IMR-90 (cell line): Measurements from ENCODE around the gene DOCK2. TPM values are rescaled to one million over a fixed set of nuclear protein-coding genes. Genes with fewer than 3 reads are reported as not detected.

Source experiments
- ATAC-seq: fragments of 200-7000 bp; cut with Tn5 transposase; 2 replicates; pipeline ENCODE4 v1.9.1; 2020; ENCODE audit warnings: low read depth, mild to moderate bottlenecking, moderate library complexity
- BruUV-seq: library from RNA; stranded (reverse); fragments of 400-500 nt; replicated peaks from 2 replicates; lab custom pipeline; 2021; lab: Mats Ljungman, UMichigan
- CTCF ChIA-PET: fragments of 300-600 bp; formaldehyde crosslinking; extraction: SDS; loops from one replicate; lab custom pipeline; 2021; ENCODE audit warnings: antibody characterized with exemption; lab: Yijun Ruan, JAX
- POLR2A ChIA-PET: fragments of 300-600 bp; sonication (Branson Sonifier 250); formaldehyde crosslinking; loops from one replicate; lab custom pipeline; 2022; ENCODE audit warnings: antibody characterized with exemption; ENCODE audit not compliant: unreplicated experiment; lab: Charles Lee
- DNase-seq: peaks from one replicate; pipeline ENCODE4 v3.0.0; 2013
- H2AFZ ChIP-seq: replicated peaks from 2 replicates; pipeline ENCODE3; 2013; ENCODE audit warnings: low read length, mild to moderate bottlenecking; ENCODE audit not compliant: poor library complexity
- H2AK5ac ChIP-seq: 2 replicates; pipeline ENCODE4 v1.6.1; 2013; ENCODE audit warnings: low read depth, low read length, inconsistent platforms
- H2AK9ac ChIP-seq: replicated peaks from 2 replicates; pipeline ENCODE3; 2013; ENCODE audit warnings: mild to moderate bottlenecking, low read depth, low read length, moderate library complexity; ENCODE audit not compliant: poor library complexity
- H2BK120ac ChIP-seq: 2 replicates; pipeline ENCODE4 v1.6.1; 2013; ENCODE audit warnings: low read depth, low read length, inconsistent platforms
- H2BK15ac ChIP-seq: 3 replicates; pipeline ENCODE4 v1.6.1; 2013; ENCODE audit warnings: low read depth, low read length, inconsistent platforms
- H2BK20ac ChIP-seq: 2 replicates; pipeline ENCODE4 v1.6.1; 2013; ENCODE audit warnings: low read depth, mild to moderate bottlenecking, inconsistent platforms, low read length, moderate library complexity
- H2BK5ac ChIP-seq: 2 replicates; pipeline ENCODE4 v1.6.1; 2013; ENCODE audit warnings: mild to moderate bottlenecking, low read depth, low read length, inconsistent platforms; ENCODE audit not compliant: poor library complexity, severe bottlenecking
- H3K14ac ChIP-seq: replicated peaks from 2 replicates; pipeline ENCODE4 v1.6.1; 2013; ENCODE audit warnings: low read depth, low read length, inconsistent platforms
- H3K18ac ChIP-seq: 2 replicates; pipeline ENCODE4 v1.6.1; 2013; ENCODE audit warnings: low read depth, low read length, control low read depth
- H3K23ac ChIP-seq: 2 replicates; pipeline ENCODE4 v1.6.1; 2013; ENCODE audit warnings: low read depth, low read length, inconsistent platforms
- H3K27ac ChIP-seq: 2 replicates; pipeline ENCODE4 v1.5.1; 2013; ENCODE audit warnings: mild to moderate bottlenecking, control low read depth, low read length; ENCODE audit not compliant: insufficient read depth
- H3K27me3 ChIP-seq: 2 replicates; pipeline ENCODE4 v1.6.1; 2013; ENCODE audit warnings: low read length; ENCODE audit not compliant: control insufficient read depth, insufficient read depth
- H3K36me3 ChIP-seq: 2 replicates; pipeline ENCODE4 v1.6.1; 2013; ENCODE audit warnings: low read length, mixed read lengths; ENCODE audit not compliant: control insufficient read depth, insufficient read depth
- H3K4ac ChIP-seq: 2 replicates; pipeline ENCODE4 v1.6.1; 2013; ENCODE audit warnings: low read depth, low read length, inconsistent platforms
- H3K4me1 ChIP-seq: 2 replicates; pipeline ENCODE4 v1.6.1; 2013; ENCODE audit warnings: low read length, mixed read lengths; ENCODE audit not compliant: control insufficient read depth, insufficient read depth
- H3K4me2 ChIP-seq: 2 replicates; pipeline ENCODE4 v1.6.1; 2013; ENCODE audit warnings: low read depth, mild to moderate bottlenecking, control low read depth, low read length, moderate library complexity
- H3K4me3 ChIP-seq: 2 replicates; pipeline ENCODE4 v1.5.1; 2013; ENCODE audit warnings: low read depth, mild to moderate bottlenecking, control low read depth, low read length, moderate library complexity; ENCODE audit not compliant: insufficient read depth
- H3K56ac ChIP-seq: 2 replicates; pipeline ENCODE4 v1.6.1; 2013; ENCODE audit warnings: low read length, inconsistent platforms; ENCODE audit not compliant: insufficient read depth; ENCODE audit errors: extremely low read depth
- H3K79me1 ChIP-seq, 2 experiments: 2 replicates each; pipeline ENCODE4 v1.6.1; 2013; ENCODE audit warnings: low read length in 2 of 2, inconsistent platforms in 1 of 2, low read depth in 1 of 2
- H3K9ac ChIP-seq: 2 replicates; pipeline ENCODE4 v1.6.1; 2013; ENCODE audit warnings: low read depth, low read length, control low read depth
- H3K9me1 ChIP-seq: 2 replicates; pipeline ENCODE4 v1.6.1; 2013; ENCODE audit warnings: low read length, inconsistent platforms; ENCODE audit not compliant: insufficient read depth
- H3K9me3 ChIP-seq: 2 replicates; pipeline ENCODE4 v1.6.1; 2013; ENCODE audit warnings: low read length; ENCODE audit not compliant: control insufficient read depth, insufficient read depth
- H4K20me1 ChIP-seq: 2 replicates; pipeline ENCODE4 v1.6.1; 2013; ENCODE audit warnings: low read length, inconsistent platforms; ENCODE audit not compliant: insufficient read depth
- H4K5ac ChIP-seq: 2 replicates; pipeline ENCODE4 v1.6.1; 2013; ENCODE audit warnings: mild to moderate bottlenecking, low read depth, low read length, control low read depth
- H4K8ac ChIP-seq, 2 experiments: 2 replicates each; pipeline ENCODE4 v1.6.1; 2013; ENCODE audit warnings: low read depth in 2 of 2, low read length in 2 of 2, control low read depth in 1 of 2, inconsistent platforms in 1 of 2
- H4K91ac ChIP-seq: 2 replicates; pipeline ENCODE4 v1.6.1; 2013; ENCODE audit warnings: low read depth, low read length, inconsistent platforms; ENCODE audit not compliant: insufficient read depth
- BHLHE40 ChIP-seq: fragments of 150-350 bp; IDR thresholded peaks from 2 replicates; pipeline ENCODE4 v1.6.1; 2016; ENCODE audit warnings: mild to moderate bottlenecking, low read depth, low read length
- CEBPB ChIP-seq: IDR thresholded peaks from 2 replicates; pipeline ENCODE4 v1.6.1; 2012; ENCODE audit warnings: low read depth, low read length, improper control_type of control experiment
- CHD1 ChIP-seq: IDR thresholded peaks from 2 replicates; pipeline ENCODE4 v1.6.1; 2012; ENCODE audit warnings: low read depth, low read length, improper control_type of control experiment
- ELK1 ChIP-seq: fragments of 150-350 bp; IDR thresholded peaks from 2 replicates; pipeline ENCODE4 v1.6.1; 2016; ENCODE audit warnings: low read depth, mild to moderate bottlenecking, low read length, moderate library complexity, borderline replicate concordance
- FOS ChIP-seq: fragments of 150-350 bp; IDR thresholded peaks from 2 replicates; pipeline ENCODE4 v1.6.1; 2016; ENCODE audit warnings: low read depth, low read length
- MAFK ChIP-seq: IDR thresholded peaks from 2 replicates; pipeline ENCODE4 v1.6.1; 2012; ENCODE audit warnings: low read depth, low read length, improper control_type of control experiment
- MAZ ChIP-seq: IDR thresholded peaks from 2 replicates; pipeline ENCODE4 v1.6.1; 2012; ENCODE audit warnings: low read depth, mild to moderate bottlenecking, low read length, improper control_type of control experiment, moderate library complexity, borderline replicate concordance
- MXI1 ChIP-seq: IDR thresholded peaks from 2 replicates; pipeline ENCODE4 v1.6.1; 2012; ENCODE audit warnings: low read depth, mild to moderate bottlenecking, low read length, moderate library complexity, borderline replicate concordance
- NFE2L2 ChIP-seq: fragments of 150-350 bp; IDR thresholded peaks from 2 replicates; pipeline ENCODE4 v1.6.1; 2016; ENCODE audit warnings: low read depth, mild to moderate bottlenecking, low read length
- POLR2A ChIP-seq: IDR thresholded peaks from 2 replicates; pipeline ENCODE4 v1.6.1; 2012; ENCODE audit warnings: mild to moderate bottlenecking, low read depth, low read length
- RAD21 ChIP-seq: IDR thresholded peaks from 2 replicates; pipeline ENCODE4 v1.6.1; 2012; ENCODE audit warnings: low read length, improper control_type of control experiment
- RCOR1 ChIP-seq: IDR thresholded peaks from 2 replicates; pipeline ENCODE4 v1.6.1; 2012; ENCODE audit warnings: mild to moderate bottlenecking, low read length, improper control_type of control experiment; ENCODE audit not compliant: insufficient replicate concordance
- RFX5 ChIP-seq: IDR thresholded peaks from 2 replicates; pipeline ENCODE4 v1.8.0; 2012; ENCODE audit warnings: low read depth, mild to moderate bottlenecking, low read length, moderate library complexity
- SMC3 ChIP-seq: fragments of 150-350 bp; IDR thresholded peaks from 2 replicates; pipeline ENCODE4 v1.6.1; 2016; ENCODE audit warnings: low read depth, mild to moderate bottlenecking, antibody characterized with exemption, low read length, moderate library complexity
- WGBS, 2 experiments: methylation state at CpG; one replicate each; pipeline versions ENCODE4 v1.1.5 to v1.1.7; 2013; ENCODE audit warnings: missing lambda C conversion rate in 2 of 2; ENCODE audit not compliant: insufficient read length in 1 of 2; ENCODE audit errors: extremely low coverage in 2 of 2; 5-methylcytosine and 5-hydroxymethylcytosine counted together
- dilution Hi-C: fragments of 300-500 bp; cut with HindIII; formaldehyde crosslinking; loops from one replicate; pipeline ENCODE4 v1.14.3; 2018; ENCODE audit warnings: low sequenced_read_pairs; ENCODE audit not compliant: unreplicated experiment
- in situ Hi-C: fragments of 300-500 bp; cut with MboI; formaldehyde crosslinking; loops from 3 replicates; pipeline ENCODE4 v1.14.3; 2019; ENCODE audit warnings: low sequenced_read_pairs, inconsistent platforms, mixed read lengths
- intact Hi-C: fragments of 100-400 bp; cut with micrococcal nuclease; formaldehyde crosslinking; loops from 2 replicates; pipeline ENCODE4 v1.10.0; 2022
- polyA plus RNA-seq, 3 experiments: library from polyadenylated mRNA; depleted of rRNA; stranded (reverse); fragments of >200 nt; gene quantifications; 2 replicates each; pipeline ENCODE4 v1.2.3, GENCODE V29; 2012; ENCODE audit warnings: low replicate concordance in 1 of 3
- total RNA-seq: library from RNA; depleted of rRNA; stranded (reverse); fragments of >200 nt; gene quantifications from 2 replicates; pipeline ENCODE4 v1.2.3, GENCODE V29; 2012
- TF ChIP-seq, protein P1 (sequence below): conservative IDR thresholded peaks from 2 replicates; pipeline ENCODE4 v1.5.1; 2012; ENCODE audit warnings: mild to moderate bottlenecking, low read depth, low read length, improper control_type of control experiment
- TF ChIP-seq, protein P2 (sequence below): fragments of 150-350 bp; IDR thresholded peaks from 2 replicates; pipeline ENCODE4 v1.6.1; 2017; ENCODE audit warnings: mild to moderate bottlenecking, antibody characterized with exemption, low read length, low read depth

DOCK2 gene
- total and polyA plus RNA-seq, 2 of the 4 experiments (the other 2 are of a cell fraction): 0.72 to 3.0 TPM

- H3K4me3 ChIP-seq: no peak overlapping the region
- dilution Hi-C loops (no loop called here), intact Hi-C loops (loop anchor here (5.0 kb wide), 1 partner anchor 114 kb away; no protein-coding TSS in a partner anchor), in situ Hi-C loops (no loop called here)
- TF ChIP-seq, protein P1, sequence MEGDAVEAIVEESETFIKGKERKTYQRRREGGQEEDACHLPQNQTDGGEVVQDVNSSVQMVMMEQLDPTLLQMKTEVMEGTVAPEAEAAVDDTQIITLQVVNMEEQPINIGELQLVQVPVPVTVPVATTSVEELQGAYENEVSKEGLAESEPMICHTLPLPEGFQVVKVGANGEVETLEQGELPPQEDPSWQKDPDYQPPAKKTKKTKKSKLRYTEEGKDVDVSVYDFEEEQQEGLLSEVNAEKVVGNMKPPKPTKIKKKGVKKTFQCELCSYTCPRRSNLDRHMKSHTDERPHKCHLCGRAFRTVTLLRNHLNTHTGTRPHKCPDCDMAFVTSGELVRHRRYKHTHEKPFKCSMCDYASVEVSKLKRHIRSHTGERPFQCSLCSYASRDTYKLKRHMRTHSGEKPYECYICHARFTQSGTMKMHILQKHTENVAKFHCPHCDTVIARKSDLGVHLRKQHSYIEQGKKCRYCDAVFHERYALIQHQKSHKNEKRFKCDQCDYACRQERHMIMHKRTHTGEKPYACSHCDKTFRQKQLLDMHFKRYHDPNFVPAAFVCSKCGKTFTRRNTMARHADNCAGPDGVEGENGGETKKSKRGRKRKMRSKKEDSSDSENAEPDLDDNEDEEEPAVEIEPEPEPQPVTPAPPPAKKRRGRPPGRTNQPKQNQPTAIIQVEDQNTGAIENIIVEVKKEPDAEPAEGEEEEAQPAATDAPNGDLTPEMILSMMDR: no peak
- TF ChIP-seq BHLHE40 (no peak), POLR2A (no peak), NFE2L2 (no peak), RFX5 (no peak), RCOR1 (no peak), FOS (no peak), CEBPB (no peak), SMC3 (no peak), MAFK (no peak), MAZ (no peak), ELK1 (no peak), CHD1 (no peak), RAD21 (no peak), MXI1 (no peak)
- TF ChIP-seq, protein P2, sequence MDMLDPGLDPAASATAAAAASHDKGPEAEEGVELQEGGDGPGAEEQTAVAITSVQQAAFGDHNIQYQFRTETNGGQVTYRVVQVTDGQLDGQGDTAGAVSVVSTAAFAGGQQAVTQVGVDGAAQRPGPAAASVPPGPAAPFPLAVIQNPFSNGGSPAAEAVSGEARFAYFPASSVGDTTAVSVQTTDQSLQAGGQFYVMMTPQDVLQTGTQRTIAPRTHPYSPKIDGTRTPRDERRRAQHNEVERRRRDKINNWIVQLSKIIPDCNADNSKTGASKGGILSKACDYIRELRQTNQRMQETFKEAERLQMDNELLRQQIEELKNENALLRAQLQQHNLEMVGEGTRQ: no peak
- 100% methylated on average over 1 of the region's 3 CpGs; no CpG with 5 or more reads in 1 of the 2 experiments for WGBS, 2 experiments
- DNase-seq: no peak
- H3K23ac ChIP-seq: no peak overlapping the region
- no peak overlapping the region for H3K14ac ChIP-seq
- H3K79me1 ChIP-seq: no peaks in the 10 kb centered on the region
- no peak overlapping the region for H3K9ac ChIP-seq
- no peaks in the 10 kb centered on the region for H3K9me3 ChIP-seq
- H3K27ac ChIP-seq: no peak overlapping the region
- H2BK5ac ChIP-seq: no peak overlapping the region
- H3K36me3 ChIP-seq: no peaks in the 10 kb centered on the region
- H4K8ac ChIP-seq: no peak overlapping the region
- no peak overlapping the region for H2AK9ac ChIP-seq
- no peak overlapping the region for H2AFZ ChIP-seq
- ChIA-PET CTCF (no interaction called here), POLR2A (no interaction called here)
- no TSS peak for BruUV-seq
- H3K18ac ChIP-seq: no peak overlapping the region
- H3K9me1 ChIP-seq: peaks cover 8% of the 10 kb centered on the region; the same call in 1 of the 2 replicates
- H3K4ac ChIP-seq: no peak overlapping the region
- no peak overlapping the region for H4K5ac ChIP-seq
- H2BK20ac ChIP-seq: no peak overlapping the region
- no peak overlapping the region for H2BK15ac ChIP-seq
- H3K4me2 ChIP-seq: no peak overlapping the region
- H2AK5ac ChIP-seq: no peak overlapping the region
- H3K56ac ChIP-seq: no peak overlapping the region
- H4K20me1 ChIP-seq: no peaks in the 10 kb centered on the region
- H3K27me3 ChIP-seq: no peaks in the 10 kb centered on the region
- H4K91ac ChIP-seq: no peak overlapping the region
- peaks cover 6% of the 10 kb centered on the region for H3K4me1 ChIP-seq
- H2BK120ac ChIP-seq: no peak overlapping the region
- ATAC-seq: no peak
Measured at GRCh38 chr5:169748174-169748573, 111.1 kb downstream of the DOCK2 start.
